Measurements from ENCODE around the gene SEMA6C.

The SEMA6C gene

GRCh38 chr1:151158751-151159251 lies 12.4 kb upstream of the SEMA6C start:
- DNase-seq = no peak

- no peak for DNase-seq
These were observed 11.9 kb upstream of the SEMA6C start for GRCh38 chr1:151158326-151158725.

- no peak for DNase-seq
These were observed 10.7 kb upstream of the SEMA6C start for GRCh38 chr1:151157067-151157531.

GRCh38 chr1:151156515-151156819 lies 10.0 kb upstream of the SEMA6C start, which contains the start of gene TNFAIP8L2:
Gene TNFAIP8L2, plus strand, starts transcription at chr1:151156649. Its CDS starts 2,049 bp downstream, at chr1:151158698.
- no peak for DNase-seq

GRCh38 chr1:151147665-151148064 lies 1.2 kb upstream of the SEMA6C start:
- no peak for DNase-seq

- no peak for DNase-seq
These were observed 687 bp upstream of the SEMA6C start for GRCh38 chr1:151147132-151147503.

GRCh38 chr1:151146072-151146411 lies 389 bp downstream of the SEMA6C start:
- no peak for DNase-seq

GRCh38 chr1:151145304-151146071 lies 943 bp downstream of the SEMA6C start:
- no peak for DNase-seq

- DNase-seq = no peak
These were observed 1.7 kb downstream of the SEMA6C start for GRCh38 chr1:151144474-151145303.

GRCh38 chr1:151143986-151144385 lies 2.4 kb downstream of the SEMA6C start:
- no peak for DNase-seq

- no peak for DNase-seq
These were observed 3.4 kb downstream of the SEMA6C start for GRCh38 chr1:151143057-151143435.

GRCh38 chr1:151142411-151143056 lies 3.9 kb downstream of the SEMA6C start:
- DNase-seq = no peak

- DNase-seq = no peak
These were observed 8.6 kb downstream of the SEMA6C start for GRCh38 chr1:151137789-151138188.

- DNase-seq = no peak
These were observed 10.7 kb downstream of the SEMA6C start for GRCh38 chr1:151135433-151136385.

- DNase-seq = no peak
These were observed 11.4 kb downstream of the SEMA6C start for GRCh38 chr1:151134991-151135390.

- no peak for DNase-seq
These were observed 12.0 kb downstream of the SEMA6C start for GRCh38 chr1:151134396-151134795.

GRCh38 chr1:151133018-151133806 lies 13.2 kb downstream of the SEMA6C start:
- DNase-seq = no peak

GRCh38 chr1:151132335-151133017 lies 14.0 kb downstream of the SEMA6C start:
- DNase-seq = no peak

- no peak for DNase-seq
These were observed 14.6 kb downstream of the SEMA6C start for GRCh38 chr1:151131701-151132334.

GRCh38 chr1:151130987-151131586 lies 15.3 kb downstream of the SEMA6C start:
- no peak for DNase-seq

Measured in NCI-H524 treated with DMSO at 0.1 percent for 48 hours (cell line).